Keratinocyte (primary cell): Measurements from ENCODE around the gene KIF11. TPM values are rescaled to one million over a fixed set of nuclear protein-coding genes. Genes with fewer than 3 reads are reported as not detected.

Experiments used
- DNase-seq: peaks from one replicate; pipeline ENCODE4 v3.0.0-alpha.2; 2011; ENCODE audit warnings: low read depth, missing footprints, low spot score
- FAIRE-seq: peaks from 2 replicates; lab custom pipeline; 2011; peaks lifted over from hg19 to GRCh38; lab: Jason Lieb, UNC
- H2AFZ ChIP-seq: 2 replicates; pipeline ENCODE4 v1.6.0; 2012; ENCODE audit warnings: low read length, control low read depth, inconsistent platforms; ENCODE audit not compliant: control insufficient read depth
- H3K27ac ChIP-seq: 2 replicates; pipeline ENCODE4 v1.5.1; 2011; ENCODE audit warnings: low read length; ENCODE audit not compliant: control insufficient read depth, insufficient read depth
- H3K27me3 ChIP-seq: 3 replicates; pipeline ENCODE4 v1.6.0; 2011; ENCODE audit warnings: low read length; ENCODE audit not compliant: control insufficient read depth, insufficient read depth; ENCODE audit errors: extremely low read depth
- H3K36me3 ChIP-seq, 2 experiments: 2 replicates in 1 of 2; 3 replicates in 1 of 2; pipeline ENCODE4 v1.5.1; 2011; ENCODE audit warnings: low read length in 2 of 2, mild to moderate bottlenecking in 1 of 2; ENCODE audit not compliant: control insufficient read depth in 2 of 2, insufficient read depth in 2 of 2; ENCODE audit errors: extremely low read depth in 1 of 2
- H3K4me1 ChIP-seq: 3 replicates; pipeline ENCODE4 v1.5.1; 2011; ENCODE audit warnings: low read length; ENCODE audit not compliant: control insufficient read depth, insufficient read depth; ENCODE audit errors: extremely low read depth
- H3K4me2 ChIP-seq: 3 replicates; pipeline ENCODE4 v1.6.0; 2011; ENCODE audit warnings: low read depth, low read length; ENCODE audit not compliant: control insufficient read depth, insufficient read depth; ENCODE audit errors: extremely low read depth
- H3K4me3 ChIP-seq, 3 experiments: fragments of 200-600 bp in 1 of 3; sonication (generic) in 1 of 3; 2 replicates in 2 of 3; 3 replicates in 1 of 3; pipeline ENCODE4 v1.5.1; 2011 to 2016; ENCODE audit warnings: low read length in 3 of 3, mild to moderate bottlenecking in 3 of 3, control low read depth in 2 of 3, inconsistent platforms in 1 of 3, low read depth in 1 of 3, mixed read lengths in 1 of 3, mixed run types in 1 of 3, moderate library complexity in 1 of 3; ENCODE audit not compliant: control insufficient read depth in 2 of 3, insufficient read depth in 2 of 3; ENCODE audit errors: extremely low read depth in 1 of 3
- H3K79me2 ChIP-seq: 2 replicates; pipeline ENCODE4 v1.6.0; 2012; ENCODE audit warnings: low read length; ENCODE audit not compliant: control insufficient read depth, insufficient read depth
- H3K9ac ChIP-seq: 3 replicates; pipeline ENCODE4 v1.6.0; 2011; ENCODE audit warnings: low read length; ENCODE audit not compliant: control insufficient read depth, insufficient read depth; ENCODE audit errors: extremely low read depth
- H3K9me1 ChIP-seq: 3 replicates; pipeline ENCODE4 v1.6.0; 2011; ENCODE audit warnings: low read length; ENCODE audit not compliant: control insufficient read depth, insufficient read depth; ENCODE audit errors: extremely low read depth
- H3K9me3 ChIP-seq: 2 replicates; pipeline ENCODE4 v1.5.1; 2012; ENCODE audit warnings: low read depth, low read length; ENCODE audit not compliant: control insufficient read depth
- H4K20me1 ChIP-seq: 3 replicates; pipeline ENCODE4 v1.6.0; 2011; ENCODE audit warnings: low read length; ENCODE audit not compliant: control insufficient read depth, insufficient read depth; ENCODE audit errors: extremely low read depth
- EZH2 ChIP-seq: IDR thresholded peaks from one replicate; pipeline ENCODE4 v1.6.1; 2012; ENCODE audit warnings: inconsistent platforms, mild to moderate bottlenecking, low read length, moderate library complexity
- dilution Hi-C: fragments of 300-500 bp; cut with MboI; formaldehyde crosslinking; loops from one replicate; pipeline ENCODE4 v1.7.0; 2020; ENCODE audit warnings: low sequenced_read_pairs; ENCODE audit not compliant: extremely low pct_ligation_motif_present
- polyA plus RNA-seq, 5 experiments: library from polyadenylated mRNA; depleted of rRNA in 3 of 5; stranded (reverse) in 3 of 5; stranded (forward) in 1 of 5; unstranded in 1 of 5; fragments of >200 nt; gene quantifications; 1 replicate in 1 of 5; 2 replicates in 3 of 5; 3 replicates in 1 of 5; pipeline versions ENCODE4 v1.2.1 to v1.2.3, GENCODE V29; 2011 to 2012; ENCODE audit warnings: missing spikeins in 2 of 5, low read depth in 1 of 5, low replicate concordance in 1 of 5
- TF ChIP-seq, protein P1 (sequence below), 3 experiments: IDR thresholded peaks in 1 of 3; conservative IDR thresholded peaks in 1 of 3; optimal IDR thresholded peaks in 1 of 3; 2 replicates in 2 of 3; 3 replicates in 1 of 3; pipeline versions ENCODE3 to v1.5.1; 2011; ENCODE audit warnings: low read length in 3 of 3, mild to moderate bottlenecking in 3 of 3, moderate library complexity in 2 of 3, control low read depth in 1 of 3, inconsistent platforms in 1 of 3; ENCODE audit not compliant: insufficient read depth in 2 of 3; ENCODE audit errors: extremely low read depth in 1 of 3

KIF11 gene
- polyA plus RNA-seq, 1 donor (not counting 4 experiments of a cell fraction or from before 2014, with no cell fraction given), result 10.6 TPM

DNA sequence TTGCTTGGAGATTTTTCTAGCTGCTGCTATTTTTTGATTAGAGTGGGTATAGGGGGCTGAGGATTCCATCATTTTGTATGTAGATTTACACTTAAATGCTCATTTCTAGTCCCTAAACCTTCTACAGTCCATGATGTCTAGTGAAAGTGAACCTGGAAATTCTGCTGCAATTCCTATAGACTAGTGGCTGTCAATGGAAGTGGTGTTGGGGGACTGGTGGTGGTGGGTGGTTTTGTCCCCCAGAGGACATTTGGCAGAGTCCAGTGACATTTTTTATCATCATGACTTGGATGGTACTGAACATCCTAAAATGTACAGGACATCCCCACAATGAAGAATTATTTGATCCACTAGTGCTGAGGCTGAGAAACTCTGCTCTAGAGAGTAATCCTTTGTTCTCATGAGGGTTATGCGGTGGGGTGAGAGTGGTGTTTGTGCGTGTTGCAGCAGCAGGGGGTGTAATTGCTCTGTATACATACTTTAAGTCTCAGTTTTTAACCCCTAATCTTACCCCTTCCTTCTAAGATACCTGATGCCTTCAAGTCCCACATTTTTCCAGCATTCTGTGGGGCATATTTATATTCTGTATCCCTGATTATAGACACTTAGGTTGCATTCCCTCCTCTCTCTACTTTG lies 35.0 kb downstream of the KIF11 start:
- Histone ChIP-seq H2AFZ (no peak overlapping the region), H3K27ac (no peak overlapping the region), H3K4me2 (no peak overlapping the region), H3K79me2 (no peaks in the 10 kb centered on the region), H3K9me1 (no peaks in the 10 kb centered on the region), H3K27me3 (no peaks in the 10 kb centered on the region), H3K4me3 (no peak overlapping the region), H3K36me3 (peaks cover under 1 to 1% of the 10 kb centered on the region in 2 experiments), H3K9me3 (no peaks in the 10 kb centered on the region), H4K20me1 (no peaks in the 10 kb centered on the region), H3K4me1 (no peaks in the 10 kb centered on the region), H3K9ac (no peak overlapping the region)
- dilution Hi-C loops, result no loop called here
- no peak for FAIRE-seq
- TF ChIP-seq EZH2, result no peak
- TF ChIP-seq, protein P1, sequence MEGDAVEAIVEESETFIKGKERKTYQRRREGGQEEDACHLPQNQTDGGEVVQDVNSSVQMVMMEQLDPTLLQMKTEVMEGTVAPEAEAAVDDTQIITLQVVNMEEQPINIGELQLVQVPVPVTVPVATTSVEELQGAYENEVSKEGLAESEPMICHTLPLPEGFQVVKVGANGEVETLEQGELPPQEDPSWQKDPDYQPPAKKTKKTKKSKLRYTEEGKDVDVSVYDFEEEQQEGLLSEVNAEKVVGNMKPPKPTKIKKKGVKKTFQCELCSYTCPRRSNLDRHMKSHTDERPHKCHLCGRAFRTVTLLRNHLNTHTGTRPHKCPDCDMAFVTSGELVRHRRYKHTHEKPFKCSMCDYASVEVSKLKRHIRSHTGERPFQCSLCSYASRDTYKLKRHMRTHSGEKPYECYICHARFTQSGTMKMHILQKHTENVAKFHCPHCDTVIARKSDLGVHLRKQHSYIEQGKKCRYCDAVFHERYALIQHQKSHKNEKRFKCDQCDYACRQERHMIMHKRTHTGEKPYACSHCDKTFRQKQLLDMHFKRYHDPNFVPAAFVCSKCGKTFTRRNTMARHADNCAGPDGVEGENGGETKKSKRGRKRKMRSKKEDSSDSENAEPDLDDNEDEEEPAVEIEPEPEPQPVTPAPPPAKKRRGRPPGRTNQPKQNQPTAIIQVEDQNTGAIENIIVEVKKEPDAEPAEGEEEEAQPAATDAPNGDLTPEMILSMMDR (optimal IDR thresholded peaks at IDR 0.05 in 1 of 3, IDR thresholded peaks at IDR 0.05 in 1 of 3, conservative IDR thresholded peaks at IDR 0.05 in 1 of 3; ENCODE audit: extremely low read depth in 1 of 3, insufficient read depth in 2 of 3, low read length in 3 of 3), result no peak
- DNase-seq, result no peak

DNA sequence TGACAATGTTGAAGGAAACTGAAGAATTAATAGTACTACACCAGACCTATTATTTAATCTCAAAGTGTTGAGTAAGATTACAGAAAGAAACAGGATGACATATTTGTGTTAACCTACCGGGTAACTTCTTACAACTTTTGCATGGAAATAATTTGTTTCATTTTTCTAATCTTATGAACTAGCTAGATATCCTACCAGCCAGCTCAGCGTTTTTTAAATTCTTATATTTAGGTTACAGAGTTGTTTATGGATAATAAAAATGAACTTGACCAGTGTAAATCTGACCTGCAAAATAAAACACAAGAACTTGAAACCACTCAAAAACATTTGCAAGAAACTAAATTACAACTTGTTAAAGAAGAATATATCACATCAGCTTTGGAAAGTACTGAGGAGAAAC lies 37.0 kb downstream of the KIF11 start:
- FAIRE-seq (no peak), DNase-seq (no peak)
- Histone ChIP-seq H3K4me1 (no peaks in the 10 kb centered on the region), H3K9me1 (no peaks in the 10 kb centered on the region), H3K4me2 (no peak overlapping the region), H3K36me3 (no peaks in the 10 kb centered on the region), H2AFZ (no peak overlapping the region), H3K79me2 (no peaks in the 10 kb centered on the region), H3K9ac (no peak overlapping the region), H3K9me3 (no peaks in the 10 kb centered on the region), H3K4me3 (no peak overlapping the region), H4K20me1 (no peaks in the 10 kb centered on the region), H3K27ac (no peak overlapping the region), H3K27me3 (no peaks in the 10 kb centered on the region)
- dilution Hi-C loops, result no loop called here
- TF ChIP-seq, protein P1 (optimal IDR thresholded peaks at IDR 0.05 in 1 of 3, IDR thresholded peaks at IDR 0.05 in 1 of 3, conservative IDR thresholded peaks at IDR 0.05 in 1 of 3; ENCODE audit: extremely low read depth in 1 of 3, insufficient read depth in 2 of 3, low read length in 3 of 3), result no peak
- TF ChIP-seq EZH2, result no peak
